NCI-H2227 treated with DMSO at 0.1 percent for 48 hours (cell line): ENCODE data around the gene SLC26A9.

Source experiments
- DNase-seq: peaks from one replicate; lab custom pipeline; 2025; lab: John Stamatoyannopoulos, UW

The SLC26A9 gene

GRCh38 chr1:205973377-205974232 is 30.3 kb upstream of the SLC26A9 start:
- no peak for DNase-seq

GRCh38 chr1:205972491-205973168 is 29.4 kb upstream of the SLC26A9 start:
- DNase-seq: no peak

DNA sequence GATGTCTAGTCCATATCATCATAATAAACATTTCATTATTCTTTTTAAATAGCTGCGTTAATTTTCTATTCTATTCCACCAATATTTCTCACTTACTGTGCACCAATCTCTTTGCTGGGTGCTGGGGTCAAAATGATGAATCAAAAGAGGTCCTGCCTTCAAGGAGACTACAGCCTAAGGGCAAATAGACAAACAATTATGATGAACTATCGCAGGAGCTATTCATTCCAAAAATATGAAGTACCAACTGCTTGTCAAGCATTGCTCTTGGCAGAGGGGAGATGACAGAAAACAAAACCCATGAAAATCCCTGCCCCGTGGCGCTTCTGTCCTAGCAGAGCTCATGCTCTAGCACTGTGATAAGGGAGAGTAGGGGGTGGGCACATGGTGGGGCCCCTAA is 28.8 kb upstream of the SLC26A9 start:
- no peak for DNase-seq

DNA sequence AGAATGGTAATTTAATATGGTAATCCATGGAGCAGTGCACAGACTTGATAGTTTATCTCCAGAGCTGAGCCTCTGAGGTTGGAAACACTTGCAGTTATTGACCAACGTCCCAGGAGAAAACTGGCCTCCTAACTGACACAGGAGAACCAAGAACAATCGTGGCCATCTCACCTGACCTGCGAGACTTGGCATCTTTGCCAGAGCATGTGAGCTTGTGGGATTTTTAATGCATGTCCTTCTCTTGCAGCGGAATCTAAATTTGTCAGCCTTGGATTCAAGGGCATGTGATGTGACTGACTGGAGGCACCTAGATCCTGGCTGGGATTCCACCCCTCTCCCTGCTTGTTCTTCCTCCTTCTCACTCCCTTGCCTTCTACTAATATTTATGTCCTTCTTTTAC is 27.8 kb upstream of the SLC26A9 start:
- no peak for DNase-seq

- no peak for DNase-seq
Measured at GRCh38 chr1:205970486-205970885, 27.2 kb upstream of the SLC26A9 start.

DNA sequence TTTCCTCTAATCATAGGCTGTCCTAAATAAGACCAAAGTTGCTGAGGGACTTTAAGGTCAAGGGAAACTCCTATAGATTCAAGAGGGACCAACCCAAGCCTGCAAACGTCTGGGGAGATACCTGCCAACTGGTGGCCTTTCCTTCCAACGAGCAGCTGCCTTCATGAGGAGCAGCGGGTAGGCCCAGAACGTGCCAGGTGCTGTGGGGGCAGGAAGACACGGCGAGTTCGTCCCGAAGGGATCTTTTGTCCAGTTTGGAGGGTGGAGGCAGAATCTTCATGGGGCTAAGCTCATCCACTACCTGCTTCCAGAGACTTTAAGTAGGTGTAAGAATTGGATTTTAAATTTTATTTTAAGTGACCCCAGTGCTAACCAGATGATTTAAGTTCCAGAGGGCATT is 26.0 kb upstream of the SLC26A9 start:
- DNase-seq: no peak

GRCh38 chr1:205967554-205968335 is 24.5 kb upstream of the SLC26A9 start:
- no peak for DNase-seq

DNA sequence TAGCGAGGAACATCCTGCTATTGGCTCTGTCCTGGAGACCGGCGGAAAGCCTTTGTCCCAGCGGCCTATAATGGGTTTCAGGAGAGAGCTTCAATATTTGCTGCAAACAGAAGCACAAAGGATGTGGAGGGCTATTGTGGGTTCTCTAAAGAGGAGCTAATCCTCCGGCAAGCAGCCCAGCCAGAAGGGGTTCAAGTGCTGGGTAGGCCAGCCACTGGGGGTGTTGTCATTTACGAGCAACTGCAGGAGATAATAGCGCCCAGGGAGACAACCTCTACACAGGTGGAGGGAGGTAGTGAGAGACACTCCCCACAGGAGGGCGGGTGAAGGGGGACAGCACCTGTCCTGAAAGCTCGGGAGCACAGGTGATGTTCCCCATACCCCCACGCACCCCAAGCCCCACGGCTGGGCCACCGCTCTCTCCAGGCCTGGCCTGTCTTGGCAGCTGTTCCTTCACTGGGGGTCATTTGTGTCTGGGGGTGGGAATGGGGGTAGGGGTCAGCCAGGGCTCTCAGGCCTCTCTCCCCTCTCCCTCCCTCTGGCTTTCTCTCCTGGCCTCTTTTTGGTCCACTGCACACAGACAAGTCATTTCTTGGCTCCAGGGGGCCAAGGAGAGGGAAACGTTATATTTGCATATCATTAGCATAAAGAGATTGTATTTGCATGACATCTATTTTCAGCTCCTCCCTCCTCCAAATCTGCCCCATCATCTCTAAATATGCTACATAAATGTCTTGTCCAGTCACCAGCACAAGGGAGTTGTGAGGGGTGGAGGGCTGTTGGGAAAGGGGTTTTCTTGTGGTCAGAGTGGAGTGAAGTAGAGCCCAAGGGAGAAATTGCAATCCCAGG is 22.0 kb upstream of the SLC26A9 start:
- no peak for DNase-seq

DNA sequence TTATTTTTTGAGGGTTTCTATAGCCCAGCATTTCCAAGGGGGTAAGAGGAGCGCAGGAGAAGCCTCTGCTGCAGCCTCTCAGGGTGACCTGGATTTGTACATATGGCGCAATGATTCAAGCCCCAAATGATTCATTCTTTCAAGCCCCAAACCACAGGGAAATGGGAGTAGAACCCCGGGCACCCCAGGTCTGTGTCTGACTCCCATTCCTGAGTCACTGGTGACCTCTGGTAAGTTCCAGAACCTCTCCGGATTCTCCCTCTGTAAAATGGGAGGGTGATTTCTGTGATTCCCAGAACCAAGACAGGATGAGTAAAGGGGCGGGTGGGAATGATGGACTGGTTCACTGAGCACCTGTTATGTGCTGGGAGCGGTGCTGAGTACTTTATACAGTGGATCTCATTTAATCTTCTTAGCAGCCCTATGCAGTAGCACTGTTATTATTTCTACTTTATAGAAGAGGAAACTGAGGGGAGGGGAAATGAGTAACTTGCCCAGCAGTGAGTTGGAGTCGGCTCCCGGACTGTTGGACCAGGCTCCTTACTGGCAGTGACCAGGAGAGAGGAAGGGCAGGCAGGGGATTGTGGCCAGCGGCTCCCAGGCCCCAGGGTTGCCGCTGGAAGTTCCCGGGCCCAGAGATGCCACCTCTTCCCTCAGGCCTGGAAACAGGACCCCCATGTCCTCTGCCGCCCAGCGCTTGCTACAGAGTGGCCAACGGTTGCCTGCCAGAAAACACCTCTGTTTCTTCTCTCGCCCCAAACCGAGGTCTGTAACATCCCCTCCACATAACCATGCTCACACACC is 20.3 kb upstream of the SLC26A9 start:
- no peak for DNase-seq

DNA sequence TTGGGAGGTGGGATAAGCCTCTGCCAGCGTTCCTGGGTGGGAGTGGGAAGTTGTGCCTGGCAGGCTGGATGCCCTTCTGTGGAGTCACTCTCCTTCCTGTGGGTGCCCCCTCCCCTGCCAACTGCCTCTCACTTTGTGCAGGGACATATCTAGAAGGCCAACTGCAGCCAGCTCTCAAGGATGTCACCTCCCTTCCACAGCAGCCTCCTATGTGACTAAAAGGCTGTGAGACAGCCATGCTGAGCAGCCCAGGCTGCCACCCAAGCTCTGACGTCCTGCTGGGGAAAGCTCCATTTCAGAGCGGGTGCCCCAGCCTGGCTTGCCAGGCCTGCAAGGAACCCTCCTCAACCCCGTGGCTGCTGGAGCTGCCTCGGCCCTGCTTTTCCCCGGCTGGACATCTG is 19.6 kb upstream of the SLC26A9 start:
- no peak for DNase-seq

- DNase-seq: no peak
Measured at GRCh38 chr1:205961991-205962820, 18.9 kb upstream of the SLC26A9 start.

DNA sequence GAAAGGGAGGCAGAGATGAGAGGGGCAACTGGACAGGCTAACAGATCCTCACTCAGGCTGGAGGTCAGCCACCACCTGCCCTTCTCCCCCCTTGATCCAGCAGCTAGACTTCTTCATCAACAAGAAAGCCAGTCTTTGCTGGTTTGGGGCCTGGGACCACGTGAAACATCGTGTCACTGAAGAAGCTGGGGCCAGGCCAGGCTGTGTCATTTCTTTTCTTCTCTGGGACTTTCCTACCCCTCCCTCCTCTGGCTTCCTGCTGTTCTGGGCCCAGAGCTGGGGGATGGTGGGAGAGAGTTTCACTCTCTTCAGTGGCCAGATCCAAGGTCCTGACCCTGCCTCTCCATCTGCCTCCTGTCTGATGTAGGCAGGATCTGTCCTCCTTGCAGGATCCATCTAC is 18.1 kb upstream of the SLC26A9 start:
- DNase-seq: no peak

- DNase-seq: no peak
Measured at GRCh38 chr1:205959789-205960188, 16.5 kb upstream of the SLC26A9 start.

DNA sequence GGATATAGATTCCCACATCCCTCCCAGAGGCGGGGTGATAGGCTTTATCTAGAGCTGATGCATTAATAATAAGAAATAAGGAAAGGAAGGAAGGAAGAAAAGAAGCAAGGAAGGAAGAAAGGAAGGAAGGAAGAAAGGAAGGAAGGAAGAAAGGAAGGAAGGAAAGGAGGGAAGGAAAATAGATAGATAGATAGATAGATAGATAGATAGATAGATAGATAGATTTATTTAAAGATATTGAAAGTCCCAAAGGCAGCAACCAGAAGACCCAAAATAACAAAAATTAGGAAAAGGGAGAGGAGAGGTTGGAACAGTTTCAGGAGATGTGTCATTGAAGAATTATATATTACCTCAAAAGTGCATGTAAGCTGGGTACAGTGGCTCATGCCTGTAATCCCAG is 12.2 kb upstream of the SLC26A9 start:
- no peak for DNase-seq

DNA sequence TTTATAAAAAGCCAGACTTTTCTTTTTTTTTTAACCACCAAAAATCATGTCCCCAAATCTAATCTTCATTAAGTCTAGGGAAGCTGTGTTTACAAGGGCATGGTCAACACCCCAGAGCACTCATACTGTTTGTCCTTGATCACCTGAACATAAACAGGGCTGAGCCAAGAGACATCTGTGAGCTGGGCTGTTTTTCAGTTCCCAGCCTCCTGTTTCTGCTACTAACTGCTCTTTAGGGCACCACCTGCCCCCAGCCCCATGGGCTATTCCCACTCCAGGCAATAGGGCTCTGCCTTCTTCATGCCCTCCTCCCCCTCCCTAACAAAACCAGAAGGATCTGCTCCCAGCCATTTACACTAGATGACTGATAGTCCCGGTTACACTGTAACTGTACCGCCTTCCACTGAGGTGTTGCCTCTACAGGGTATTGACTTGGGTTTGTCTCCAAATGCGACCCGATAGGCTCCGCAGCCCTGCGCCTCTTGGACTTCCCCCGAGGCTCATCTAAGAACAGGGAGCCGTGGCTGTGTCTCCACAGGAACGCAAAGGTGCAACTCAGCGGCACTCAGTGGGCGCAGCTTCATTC is 11.7 kb upstream of the SLC26A9 start:
- no peak for DNase-seq

GRCh38 chr1:205951746-205952145 is 8.5 kb upstream of the SLC26A9 start:
- no peak for DNase-seq

DNA sequence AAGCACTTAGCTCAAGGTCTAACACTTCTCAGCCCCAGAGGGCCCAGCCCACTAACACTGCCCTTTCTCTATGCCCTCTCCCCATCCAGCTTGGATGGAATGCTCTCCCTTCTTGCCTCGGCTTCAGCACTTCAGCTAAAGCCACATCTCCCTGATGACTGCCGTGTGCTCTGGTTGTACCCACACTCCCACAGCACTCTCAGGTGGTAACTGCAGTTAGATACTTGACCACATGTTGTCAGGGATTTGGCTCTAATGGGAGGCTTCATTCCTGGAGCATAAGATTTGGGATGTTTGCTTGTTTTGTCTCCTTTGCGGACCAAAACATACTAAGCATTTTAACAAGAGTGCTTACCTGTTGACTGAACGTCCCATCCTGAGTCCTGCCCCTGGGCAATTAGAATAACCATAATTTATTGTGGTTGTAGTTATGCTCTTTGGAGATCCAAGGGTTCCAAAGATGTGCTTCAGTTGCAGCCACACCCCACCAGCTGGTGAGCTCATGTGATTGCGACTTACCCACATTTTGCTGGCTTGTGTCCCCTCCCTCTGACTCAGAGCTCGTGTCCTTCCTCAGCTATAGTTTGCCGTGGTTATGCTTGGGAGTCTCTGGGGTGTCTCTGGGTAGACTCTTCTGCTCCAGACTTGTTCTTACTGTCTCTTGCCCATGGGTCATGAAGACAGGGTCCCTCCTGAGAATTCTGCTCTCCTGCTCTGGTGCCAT is 7.7 kb upstream of the SLC26A9 start:
- DNase-seq: no peak

- no peak for DNase-seq
Measured at GRCh38 chr1:205950280-205950679, 7.0 kb upstream of the SLC26A9 start.

DNA sequence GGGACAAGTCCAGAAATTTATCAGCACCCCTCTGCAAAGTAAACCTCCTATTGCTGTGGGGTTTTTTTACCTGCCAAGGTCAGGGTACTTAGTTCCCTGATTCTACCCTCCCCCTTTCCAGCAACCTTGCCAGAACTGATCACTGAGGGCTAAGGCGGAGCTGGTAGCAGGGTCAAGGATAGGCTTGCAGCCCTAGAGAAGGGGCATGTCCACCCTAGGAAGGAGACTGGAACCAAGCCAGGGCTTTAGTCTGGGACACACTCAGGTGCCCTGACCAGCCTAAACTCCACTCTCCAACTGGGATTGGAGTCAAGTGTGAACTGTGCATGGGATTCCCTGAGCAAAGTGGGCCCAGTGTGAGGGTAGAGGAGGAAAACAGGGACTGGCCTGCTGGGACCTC is 6.5 kb upstream of the SLC26A9 start:
- DNase-seq: no peak
